GM19395 (cell line): Measurements from ENCODE around the gene NRG3.

Source experiments
- ATAC-seq: cut with Tn5 transposase; IDR thresholded peaks from one replicate; pipeline ENCODE4 v1.9.1; 2021; ENCODE audit warnings: mild to moderate bottlenecking, moderate library complexity; ENCODE audit not compliant: unreplicated experiment

Gene NRG3

DNA sequence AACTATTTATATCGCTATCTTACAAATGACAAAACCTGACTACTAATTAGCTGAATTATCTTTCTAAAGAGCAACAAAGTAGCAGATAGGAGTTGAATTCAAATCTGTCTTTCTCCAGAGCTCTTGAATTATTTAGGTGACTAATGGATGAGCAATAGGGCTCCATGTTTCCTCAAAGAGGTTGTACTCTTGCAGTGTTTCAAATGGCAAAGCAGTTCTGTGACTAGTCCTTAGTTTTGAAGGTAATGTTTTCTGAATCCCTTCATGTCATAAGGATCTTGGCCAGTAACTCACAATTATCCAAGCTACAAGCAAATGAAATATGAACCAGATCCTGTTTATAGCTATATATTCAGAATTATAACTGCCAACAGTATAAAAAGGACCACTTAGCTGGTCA is 999.7 kb downstream of the NRG3 start:
- no peak for ATAC-seq

DNA sequence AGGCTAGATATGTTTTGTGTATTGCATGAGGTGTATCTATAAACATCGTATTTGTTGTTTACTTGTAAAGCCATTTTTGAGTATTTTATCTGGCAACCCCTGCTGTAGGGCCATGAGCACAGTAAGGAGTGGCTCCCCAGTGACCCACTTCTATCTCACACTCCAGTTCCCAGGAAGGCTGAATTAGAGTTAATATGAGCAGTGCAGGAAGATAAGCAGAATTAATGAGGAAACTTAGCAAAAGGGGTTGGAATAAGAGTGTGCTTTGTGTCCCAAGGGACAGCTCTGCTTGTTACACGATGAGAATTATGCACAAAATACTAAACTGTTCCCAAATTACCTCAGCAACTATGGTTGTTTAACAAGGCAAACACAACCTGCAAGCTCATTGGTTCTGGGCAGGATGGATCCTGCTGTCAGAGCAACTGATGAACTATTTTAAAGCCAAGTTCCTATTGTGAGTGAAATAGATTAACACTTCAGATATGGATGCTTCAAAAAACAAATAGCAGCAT is 1005.8 kb downstream of the NRG3 start:
- ATAC-seq: no peak

DNA sequence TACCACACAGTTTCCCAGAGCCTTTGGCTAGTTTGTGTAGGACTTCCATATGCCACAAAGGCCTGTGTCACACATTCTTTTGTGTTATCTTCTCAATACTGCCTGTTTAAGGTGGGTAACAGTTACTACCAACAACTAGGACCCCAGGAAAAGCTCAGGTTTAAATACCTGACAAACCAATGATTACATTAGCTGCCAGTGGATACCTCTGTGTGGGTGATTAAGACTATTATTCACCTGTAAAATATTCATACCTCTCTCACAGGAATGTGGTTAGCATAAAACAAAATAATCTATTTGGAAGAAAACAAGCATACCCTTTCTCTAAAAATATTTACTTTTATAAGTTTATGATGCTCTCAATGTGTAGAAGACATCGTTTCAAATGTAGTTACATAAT is 1007.7 kb downstream of the NRG3 start:
- no peak for ATAC-seq

DNA sequence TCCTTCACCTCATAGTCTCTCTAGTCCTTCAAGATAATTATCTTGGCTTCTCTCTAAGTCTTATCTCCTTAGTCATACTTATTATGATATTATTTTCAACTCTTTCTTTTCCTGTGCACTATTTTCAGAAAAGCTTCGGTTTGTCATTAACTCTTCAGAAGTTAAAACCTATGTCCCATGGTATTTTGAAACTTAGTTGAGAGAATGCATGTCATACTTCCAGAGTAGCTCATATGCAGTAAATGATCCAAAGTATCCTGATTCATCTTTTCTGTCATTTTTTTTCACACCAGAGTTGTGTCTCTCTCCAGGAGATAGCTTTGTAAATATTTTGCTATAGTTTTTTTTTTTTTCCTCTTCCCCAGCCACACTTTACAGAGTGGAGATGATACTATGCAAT is 1008.6 kb downstream of the NRG3 start:
- ATAC-seq: no peak

DNA sequence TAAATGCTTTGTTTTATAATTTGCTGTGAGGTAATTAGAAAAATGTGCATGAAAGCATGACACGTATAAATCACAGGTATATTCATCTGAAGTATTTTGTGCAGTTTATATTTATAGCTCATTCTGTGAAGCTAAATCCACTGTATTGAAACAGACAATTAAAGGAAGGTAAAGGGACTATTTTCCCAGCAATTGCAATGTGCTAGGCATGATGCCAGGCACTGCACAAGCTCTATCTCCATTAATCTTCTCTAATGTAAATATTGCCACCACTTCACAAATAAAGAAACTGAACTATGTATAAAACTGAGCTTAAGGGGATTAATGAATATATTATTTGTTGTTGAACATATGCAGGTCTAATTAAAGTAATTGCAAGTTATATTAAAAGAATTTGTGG is 1012.5 kb downstream of the NRG3 start:
- ATAC-seq: no peak

DNA sequence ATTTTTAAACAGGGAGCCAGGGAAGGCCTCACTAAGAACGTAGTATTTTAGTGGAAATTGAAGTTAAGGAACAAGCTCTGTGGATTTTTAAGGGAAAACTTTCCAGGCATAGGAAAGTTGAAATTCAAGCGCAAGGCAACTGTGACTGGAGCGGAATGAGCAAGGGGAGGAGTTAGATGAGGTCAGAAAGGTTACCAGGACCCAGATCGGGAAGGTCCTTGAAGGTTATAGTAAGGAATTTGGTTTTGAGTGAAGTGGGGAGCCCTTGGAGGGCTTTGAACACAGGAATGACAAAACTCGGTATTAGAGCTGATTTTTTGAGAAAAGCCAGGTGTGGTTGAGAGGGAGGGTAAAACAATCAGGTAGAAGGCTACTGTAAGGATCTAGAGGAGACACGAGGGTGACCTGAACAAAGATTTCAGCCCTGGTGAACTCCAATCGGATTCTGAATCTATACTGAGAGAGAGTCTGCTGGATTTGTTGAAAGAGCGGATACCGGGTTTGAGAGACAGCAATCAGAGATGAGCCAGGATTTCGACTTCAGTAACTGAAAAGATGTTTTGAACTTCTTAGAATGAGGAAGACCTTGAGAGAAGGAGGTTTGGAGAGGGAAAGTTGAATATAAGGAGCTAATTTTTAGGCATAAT is 1013.9 kb downstream of the NRG3 start:
- no peak for ATAC-seq

DNA sequence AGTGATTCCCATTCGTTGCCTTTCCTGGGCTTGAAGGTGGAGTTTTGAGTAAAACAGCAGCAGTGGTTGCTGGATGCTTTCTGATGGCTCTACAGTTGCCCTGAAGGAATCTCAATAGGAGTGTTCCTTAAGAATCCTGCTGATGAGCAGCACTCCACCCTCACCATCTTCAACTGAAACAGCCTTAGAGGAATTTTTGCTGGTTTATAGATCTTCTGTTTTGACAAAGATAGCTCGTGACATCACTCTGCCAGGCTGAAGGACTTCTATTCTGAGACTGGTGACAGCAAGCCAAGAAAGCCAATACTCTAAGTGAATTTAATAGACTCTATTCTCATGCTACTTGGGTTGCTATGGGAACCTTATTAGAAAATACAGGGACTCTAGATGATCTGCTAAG is 1014.7 kb downstream of the NRG3 start:
- ATAC-seq: no peak

DNA sequence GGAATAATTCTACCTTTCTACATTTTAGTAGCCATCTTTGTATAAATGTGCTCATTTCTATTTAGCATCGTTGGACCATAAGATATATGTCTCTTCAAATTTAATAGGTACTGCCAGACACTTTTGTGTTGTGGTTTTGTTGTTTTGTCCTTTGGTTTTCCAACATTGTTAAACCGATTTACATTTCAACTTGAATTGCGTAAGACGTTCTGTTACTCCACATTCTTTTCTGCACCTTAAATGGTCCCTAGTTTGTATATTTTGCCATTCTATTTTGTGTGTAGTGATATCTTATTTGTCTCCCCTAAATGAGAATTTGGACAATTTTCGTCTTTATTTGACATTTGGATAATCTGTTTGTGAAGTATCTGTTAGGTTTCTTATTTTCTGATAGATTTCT is 1015.6 kb downstream of the NRG3 start:
- no peak for ATAC-seq

DNA sequence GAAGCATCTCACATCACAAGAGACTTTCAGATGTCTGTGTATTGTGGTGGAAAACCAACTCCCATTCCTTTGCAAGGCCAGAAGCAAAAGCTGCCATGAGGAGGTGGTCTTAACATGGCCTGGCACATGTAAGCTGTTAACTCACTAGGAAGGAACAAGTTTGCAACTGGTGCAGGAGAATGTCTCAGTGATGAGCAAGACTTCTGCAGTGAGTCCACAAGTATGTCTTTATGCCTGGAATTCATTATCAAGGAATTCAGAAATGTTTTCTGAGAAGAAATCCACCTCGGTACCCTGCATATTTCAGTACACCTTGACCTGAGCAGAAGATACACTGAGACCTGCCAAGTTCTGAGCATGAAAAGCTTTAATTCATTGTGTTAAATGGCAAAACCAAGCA is 1033.1 kb downstream of the NRG3 start:
- ATAC-seq: no peak

DNA sequence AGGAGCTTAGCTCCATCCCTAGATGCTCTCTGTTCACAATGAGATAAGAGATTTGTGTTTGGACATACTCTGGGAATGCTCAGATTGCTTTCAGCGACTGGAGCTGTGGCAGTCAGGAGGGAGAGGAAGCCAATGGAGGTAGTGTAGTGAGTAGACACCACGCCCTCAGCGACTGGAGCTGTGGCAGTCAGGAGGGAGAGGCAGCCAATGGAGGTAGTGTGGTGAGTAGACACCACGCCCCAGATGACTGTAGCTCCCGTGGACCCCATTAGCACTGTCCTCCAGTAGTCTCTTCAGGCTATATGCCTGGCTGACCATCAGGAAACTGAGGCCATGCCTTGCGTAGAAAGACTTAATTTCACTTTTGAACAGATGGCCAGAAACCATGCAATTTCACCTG is 1033.8 kb downstream of the NRG3 start:
- ATAC-seq: no peak

DNA sequence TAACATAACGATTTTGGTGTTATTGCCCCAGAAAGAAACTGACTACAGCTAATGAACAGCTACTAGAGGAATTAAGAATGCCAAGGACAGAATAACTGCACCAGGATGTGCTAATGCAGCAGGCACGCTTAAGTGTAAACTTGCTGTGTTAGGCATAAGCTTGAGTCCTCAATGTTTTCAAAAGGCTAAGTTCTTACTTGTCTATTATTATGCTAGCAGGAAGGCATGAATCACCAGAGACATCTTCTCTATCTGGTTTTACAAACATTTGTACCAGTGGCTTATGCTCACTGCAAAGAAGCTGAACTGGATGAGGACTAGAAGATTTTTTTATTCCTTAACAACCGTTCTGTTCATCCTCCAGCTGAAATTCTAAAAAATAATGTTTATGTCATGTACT is 1035.3 kb downstream of the NRG3 start:
- no peak for ATAC-seq

DNA sequence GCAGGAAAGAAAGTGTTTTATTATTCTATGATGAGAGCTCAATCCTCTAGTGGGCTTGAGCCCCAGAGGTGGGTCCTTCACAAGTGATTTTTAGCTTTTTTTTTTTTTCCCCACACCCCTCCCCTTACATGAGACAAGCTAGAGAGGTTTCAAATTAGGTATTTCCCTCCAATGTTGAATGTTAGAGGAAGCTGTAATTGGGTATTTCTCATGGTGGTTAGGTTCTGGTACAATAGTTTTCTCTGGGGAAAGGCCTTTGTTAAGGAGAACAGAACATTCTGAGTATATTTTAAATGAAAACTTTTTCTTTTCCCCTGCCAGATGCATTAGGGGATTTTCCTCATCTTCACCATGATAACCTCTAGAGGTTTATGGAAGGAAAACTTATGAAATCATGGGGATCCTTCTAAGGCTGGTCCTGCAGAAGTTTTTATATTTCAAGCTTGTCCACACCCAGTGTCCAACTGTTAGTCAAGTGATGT is 1039.7 kb downstream of the NRG3 start:
- ATAC-seq: no peak

DNA sequence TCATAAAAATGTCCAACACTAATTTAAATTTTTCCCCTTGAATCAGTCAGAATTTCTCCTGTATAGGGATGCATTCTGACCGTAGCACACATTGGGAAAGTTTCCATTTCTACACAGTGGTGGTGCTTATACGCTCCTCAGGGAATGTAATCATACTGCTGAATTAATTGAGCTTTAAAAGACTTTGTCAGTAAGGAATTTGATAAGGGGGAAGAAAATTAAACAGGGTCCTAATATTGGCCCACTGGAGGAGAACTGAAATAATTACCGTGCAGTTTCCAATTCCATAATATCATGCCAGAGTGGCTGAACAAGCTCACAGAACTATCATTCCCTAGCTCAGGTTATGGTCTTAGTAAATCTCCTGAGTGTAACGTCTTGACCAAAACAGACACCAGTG is 1041.9 kb downstream of the NRG3 start:
- ATAC-seq: no peak

DNA sequence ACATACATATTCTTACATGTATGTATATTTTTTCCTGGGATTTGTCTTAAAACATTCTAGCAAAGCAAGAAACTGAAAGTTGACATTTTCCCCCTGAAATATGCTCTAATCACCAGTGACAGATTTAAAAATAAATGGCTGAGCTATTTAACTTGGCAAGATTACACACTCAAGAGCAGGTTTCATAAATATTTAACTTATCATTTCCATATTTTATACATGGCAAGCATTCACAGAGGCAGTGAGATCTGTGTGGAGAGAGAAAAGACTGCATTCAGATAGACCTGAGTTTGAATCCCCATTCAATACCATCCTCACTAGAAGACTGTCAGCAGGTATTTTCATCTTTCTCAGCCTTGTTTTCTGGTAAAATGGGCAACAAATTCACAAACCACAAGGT is 1043.0 kb downstream of the NRG3 start:
- no peak for ATAC-seq

DNA sequence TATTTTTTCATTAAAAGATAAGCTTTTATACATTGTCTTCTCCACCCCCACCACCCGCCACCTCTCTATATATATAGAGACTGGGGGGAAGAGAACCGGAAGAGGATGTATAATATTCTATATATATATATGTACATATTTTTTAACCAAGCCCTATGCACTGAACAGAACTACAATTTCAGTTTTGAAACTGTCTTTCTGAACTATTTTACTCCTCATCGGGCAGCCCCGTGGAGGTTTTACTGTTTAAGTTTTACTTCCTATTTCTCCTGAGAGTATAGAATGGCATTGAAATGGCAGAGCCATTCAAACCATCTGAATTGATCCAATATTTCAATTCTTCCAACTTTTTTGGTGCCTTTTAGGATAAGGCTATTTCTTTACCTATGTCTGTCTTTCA is 1047.1 kb downstream of the NRG3 start:
- ATAC-seq: no peak

DNA sequence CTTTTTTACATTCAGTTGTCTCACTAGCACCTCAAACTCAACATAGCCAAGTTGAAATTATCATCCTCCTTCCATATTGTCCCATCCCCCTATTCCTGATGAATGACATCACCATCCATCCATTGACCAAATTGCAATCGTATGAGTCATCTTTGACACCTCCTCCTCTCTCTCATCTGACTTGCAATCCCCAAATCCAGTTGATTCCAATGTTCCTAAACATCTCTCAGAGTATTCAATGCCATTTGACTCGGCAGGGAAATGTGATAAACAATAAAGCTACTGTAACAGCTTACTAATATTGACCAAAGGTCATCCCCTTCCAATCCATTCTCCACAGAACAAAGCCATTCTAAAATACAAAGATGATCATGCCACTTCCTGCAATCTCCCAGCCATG is 1047.8 kb downstream of the NRG3 start:
- no peak for ATAC-seq

DNA sequence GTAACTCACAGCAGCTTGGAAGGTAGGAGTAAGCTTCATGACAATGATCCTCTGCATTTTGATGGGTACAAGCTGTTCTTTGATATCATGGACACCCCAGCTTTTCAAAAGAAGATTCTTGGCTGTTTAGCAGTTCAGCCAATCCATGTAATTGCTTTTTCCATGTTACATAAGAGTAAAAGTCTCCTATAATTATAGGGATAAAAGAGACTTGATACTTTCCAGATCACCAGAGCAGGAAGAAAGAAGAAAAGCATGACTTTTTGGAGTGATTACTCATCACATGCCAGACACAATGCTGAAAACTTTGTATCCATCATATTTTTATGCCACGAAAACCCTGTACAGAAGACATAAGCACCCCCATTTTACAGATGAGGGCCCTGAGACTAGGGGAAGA is 1049.7 kb downstream of the NRG3 start:
- no peak for ATAC-seq

DNA sequence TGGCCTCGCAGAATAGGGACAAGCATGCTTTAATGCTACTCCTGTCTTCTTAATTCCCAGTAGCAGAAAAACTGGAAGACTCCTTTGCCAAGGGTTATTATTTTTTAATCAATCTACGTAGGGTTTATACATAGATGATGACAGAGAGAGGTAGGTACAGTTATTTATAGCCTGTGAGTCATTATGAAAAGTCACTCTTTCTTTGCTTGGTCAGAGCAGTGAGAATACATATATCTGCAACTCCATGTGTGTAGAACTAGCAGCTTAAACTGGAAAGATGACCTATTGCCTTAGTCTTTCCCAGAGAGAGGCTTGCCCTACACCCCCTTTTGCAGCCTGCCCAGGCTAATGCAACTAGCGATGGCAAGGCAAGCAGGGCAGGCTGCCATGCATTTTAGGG is 1050.6 kb downstream of the NRG3 start:
- no peak for ATAC-seq

DNA sequence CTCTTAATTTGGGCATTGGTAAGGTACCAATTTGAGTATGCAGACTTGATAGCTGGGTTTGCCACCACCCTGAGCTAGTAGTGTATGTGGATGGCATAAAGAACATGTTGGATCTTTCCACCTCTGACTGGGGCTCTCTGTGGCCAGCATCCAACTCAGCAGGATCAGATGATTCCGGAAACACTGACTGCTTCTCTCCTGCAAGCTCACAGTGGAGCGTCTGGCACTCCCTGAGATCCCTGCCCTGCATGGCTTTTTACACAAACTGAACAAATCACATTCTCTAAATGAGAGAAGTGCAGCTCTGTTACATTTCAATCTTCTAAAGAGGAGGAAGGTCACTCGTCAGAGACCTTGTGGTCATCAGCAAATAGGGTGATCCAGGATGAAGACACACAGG is 1057.5 kb downstream of the NRG3 start:
- no peak for ATAC-seq

DNA sequence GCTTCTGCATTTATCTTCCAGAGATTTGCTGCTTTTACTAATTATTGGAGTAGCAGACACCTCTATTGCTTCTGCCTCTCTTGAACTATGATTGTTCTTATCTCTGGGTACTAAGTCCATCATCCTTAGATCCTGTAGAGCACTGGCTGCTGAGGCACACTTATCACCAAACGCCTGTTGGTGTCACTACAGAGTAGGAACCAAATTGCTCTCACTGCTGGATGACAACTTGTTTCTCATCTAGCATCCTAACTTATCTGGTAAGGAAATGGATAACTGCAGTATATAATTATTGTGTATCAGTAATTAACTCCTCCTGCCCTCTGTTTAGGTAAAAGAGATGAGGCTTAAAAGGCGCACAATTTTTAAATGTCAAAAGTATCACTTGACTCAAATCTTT is 1059.4 kb downstream of the NRG3 start:
- ATAC-seq: no peak

DNA sequence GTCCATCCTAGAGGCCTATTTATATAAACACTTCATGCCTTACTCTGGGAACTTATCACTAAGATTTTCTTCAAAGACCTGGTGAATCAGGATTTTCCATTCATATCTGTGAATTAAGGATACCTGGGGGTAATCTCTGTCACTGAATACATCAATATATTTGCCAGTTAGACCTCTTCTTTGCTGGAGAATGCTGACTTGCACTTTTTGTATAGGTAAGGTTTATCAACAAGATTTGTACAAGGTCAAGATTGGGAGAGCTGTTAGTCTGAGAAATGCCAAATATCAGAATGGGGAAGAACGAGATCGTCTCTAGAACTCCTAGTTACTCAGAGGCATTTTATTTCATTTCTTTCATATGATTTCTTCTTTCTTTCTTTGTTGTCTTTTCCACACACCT is 1060.0 kb downstream of the NRG3 start:
- no peak for ATAC-seq

DNA sequence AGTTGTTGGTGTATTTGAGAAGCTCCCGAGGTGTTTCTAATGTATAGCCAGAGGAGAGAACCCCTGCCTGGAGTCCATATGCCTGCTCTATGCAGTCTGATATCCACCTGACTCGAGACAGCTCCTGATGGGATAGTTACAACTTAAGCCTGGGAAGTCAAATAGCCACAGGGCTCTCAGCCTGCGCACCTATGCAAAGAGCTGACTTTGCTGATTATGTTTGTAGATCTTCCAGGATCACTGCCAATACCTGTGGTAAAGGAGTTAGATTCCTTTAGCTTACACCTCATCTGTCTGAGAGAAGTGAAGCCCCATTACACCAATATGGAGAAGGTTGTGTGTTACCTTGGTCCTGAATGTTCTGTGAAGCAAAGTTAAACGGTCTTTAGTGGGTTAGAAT is 1063.3 kb downstream of the NRG3 start:
- no peak for ATAC-seq
